ENCODE data around the gene SLBP.

- TF ChIP-seq CTCF (conservative IDR thresholded peaks at IDR 0.05) (no peak), ZFX (IDR thresholded peaks at IDR 0.05) (no peak; the same call in 1 of the 2 replicates)
Measured at GRCh38 chr4:1718095-1718850, 6.2 kb upstream of the SLBP start.
